Retinal pigment epithelial cell (primary cell): ENCODE measurements around the gene SKOR1.

Experiments used
- DNase-seq: peaks from one replicate; pipeline ENCODE4 v3.0.0-alpha.2; 2010; ENCODE audit warnings: low read depth
- H3K4me3 ChIP-seq: 2 replicates; pipeline ENCODE4 v1.5.1; 2011; ENCODE audit warnings: mild to moderate bottlenecking, low read length, control low read depth, moderate library complexity
- TF ChIP-seq, protein P1 (sequence below): conservative IDR thresholded peaks from 2 replicates; pipeline ENCODE4 v1.5.1; 2011; ENCODE audit warnings: low read depth, low read length, control low read depth, inconsistent platforms

SKOR1 gene

DNA sequence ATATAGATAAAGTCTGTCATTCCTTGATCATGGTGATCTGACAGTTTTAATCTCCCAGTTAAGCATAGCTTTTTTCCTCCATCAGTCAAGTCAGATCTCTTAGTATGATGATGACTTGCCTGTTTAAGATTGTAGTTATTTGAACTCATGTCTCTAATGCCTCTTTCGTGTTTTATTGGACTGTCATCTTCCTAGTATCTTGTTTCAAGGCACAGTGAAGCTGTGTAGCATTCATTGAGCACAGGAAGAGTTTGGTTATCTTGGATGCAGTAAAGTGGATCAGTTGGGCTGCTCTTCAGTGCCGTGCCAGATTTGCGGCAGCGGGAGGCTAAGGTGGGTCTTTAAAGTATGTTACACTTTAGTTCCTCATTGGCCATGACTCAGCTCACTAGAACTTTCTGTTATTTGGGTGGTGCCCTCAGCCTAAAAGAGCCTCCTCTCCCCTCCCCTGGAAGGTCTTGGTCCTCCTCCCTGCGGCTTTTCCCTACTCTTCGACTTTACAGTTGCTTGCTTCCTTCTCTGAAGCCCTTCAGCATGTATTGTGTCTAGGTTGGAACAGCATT, 45.7 kb upstream of the SKOR1 start:
- TF ChIP-seq, protein P1, sequence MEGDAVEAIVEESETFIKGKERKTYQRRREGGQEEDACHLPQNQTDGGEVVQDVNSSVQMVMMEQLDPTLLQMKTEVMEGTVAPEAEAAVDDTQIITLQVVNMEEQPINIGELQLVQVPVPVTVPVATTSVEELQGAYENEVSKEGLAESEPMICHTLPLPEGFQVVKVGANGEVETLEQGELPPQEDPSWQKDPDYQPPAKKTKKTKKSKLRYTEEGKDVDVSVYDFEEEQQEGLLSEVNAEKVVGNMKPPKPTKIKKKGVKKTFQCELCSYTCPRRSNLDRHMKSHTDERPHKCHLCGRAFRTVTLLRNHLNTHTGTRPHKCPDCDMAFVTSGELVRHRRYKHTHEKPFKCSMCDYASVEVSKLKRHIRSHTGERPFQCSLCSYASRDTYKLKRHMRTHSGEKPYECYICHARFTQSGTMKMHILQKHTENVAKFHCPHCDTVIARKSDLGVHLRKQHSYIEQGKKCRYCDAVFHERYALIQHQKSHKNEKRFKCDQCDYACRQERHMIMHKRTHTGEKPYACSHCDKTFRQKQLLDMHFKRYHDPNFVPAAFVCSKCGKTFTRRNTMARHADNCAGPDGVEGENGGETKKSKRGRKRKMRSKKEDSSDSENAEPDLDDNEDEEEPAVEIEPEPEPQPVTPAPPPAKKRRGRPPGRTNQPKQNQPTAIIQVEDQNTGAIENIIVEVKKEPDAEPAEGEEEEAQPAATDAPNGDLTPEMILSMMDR: no peak
- no peak for DNase-seq
- no peak overlapping the region for H3K4me3 ChIP-seq

DNA sequence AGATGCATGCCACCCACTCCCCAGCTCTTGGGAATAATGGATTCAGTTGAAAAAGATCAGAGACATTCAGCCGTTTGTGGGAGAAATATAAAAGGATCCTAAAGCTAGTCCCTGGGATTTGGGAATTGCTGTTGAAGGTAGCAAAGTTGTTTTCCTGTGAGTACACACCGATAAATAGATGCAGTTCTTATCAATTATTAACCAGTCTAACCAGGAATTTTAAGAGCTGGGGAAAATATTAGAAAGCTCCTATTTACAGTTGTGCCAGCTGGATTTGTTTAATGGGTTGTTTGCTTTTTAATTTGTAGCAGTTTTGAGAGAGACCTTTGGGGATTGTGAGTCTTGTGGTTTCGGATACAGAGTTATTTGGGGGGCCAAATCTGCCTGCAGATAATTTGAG, 44.2 kb upstream of the SKOR1 start:
- DNase-seq: no peak
- no peak overlapping the region for H3K4me3 ChIP-seq
- TF ChIP-seq, protein P1: no peak

DNA sequence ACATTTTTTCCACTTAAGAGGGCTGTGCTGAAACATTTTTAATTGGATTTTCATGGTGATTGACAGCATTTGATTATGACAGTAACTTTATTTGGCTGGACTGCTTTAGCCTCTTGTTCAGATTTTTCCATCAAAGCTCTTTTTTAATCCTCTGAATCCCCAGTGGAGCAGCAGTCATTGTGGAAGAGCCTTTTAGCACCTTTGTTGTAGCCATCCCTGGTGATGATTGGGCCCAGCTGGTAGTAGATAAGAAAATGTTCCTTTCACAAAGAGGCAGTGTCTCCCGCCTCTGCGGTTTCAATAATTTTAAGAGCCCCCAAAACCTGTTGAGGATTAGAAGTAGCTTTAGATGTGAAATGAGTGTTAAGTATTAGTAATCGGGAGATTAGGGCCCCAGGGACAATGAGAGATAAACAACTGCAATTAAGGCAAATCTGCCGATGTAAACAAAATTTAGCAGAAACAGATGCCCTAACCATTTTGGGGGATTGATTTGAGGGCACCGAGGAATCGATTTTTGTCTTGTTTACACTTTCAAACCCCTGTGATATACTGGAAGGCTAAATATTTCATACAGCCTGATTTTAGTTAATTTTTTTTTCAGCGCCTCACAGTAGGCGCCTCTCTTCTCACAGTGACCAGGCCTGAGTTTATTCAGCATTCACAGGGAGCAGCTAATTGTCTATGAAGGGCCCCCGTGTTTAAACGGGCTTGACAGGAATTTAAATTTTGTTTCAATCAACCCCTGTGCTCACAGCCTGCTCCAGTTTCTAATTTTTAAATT, 43.2 kb upstream of the SKOR1 start:
- DNase-seq: no peak
- H3K4me3 ChIP-seq: no peak overlapping the region
- TF ChIP-seq, protein P1: no peak

DNA sequence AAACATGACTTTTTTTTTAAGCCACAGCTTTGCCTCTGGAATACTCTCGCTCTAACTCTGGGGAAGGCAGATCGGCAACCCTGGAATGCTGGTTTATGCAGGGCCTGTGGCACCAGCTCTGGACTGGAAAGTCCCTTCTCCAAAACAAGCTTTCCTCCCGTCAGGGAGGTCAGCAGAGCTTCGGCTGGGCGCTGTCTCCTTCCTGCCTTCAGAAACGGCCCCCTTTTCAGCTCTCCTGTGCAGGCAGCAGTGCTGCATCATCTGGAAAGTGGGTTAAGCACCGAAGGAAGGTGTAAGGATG, 42.7 kb upstream of the SKOR1 start:
- TF ChIP-seq, protein P1: no peak
- no peak for DNase-seq
- H3K4me3 ChIP-seq: no peak overlapping the region

DNA sequence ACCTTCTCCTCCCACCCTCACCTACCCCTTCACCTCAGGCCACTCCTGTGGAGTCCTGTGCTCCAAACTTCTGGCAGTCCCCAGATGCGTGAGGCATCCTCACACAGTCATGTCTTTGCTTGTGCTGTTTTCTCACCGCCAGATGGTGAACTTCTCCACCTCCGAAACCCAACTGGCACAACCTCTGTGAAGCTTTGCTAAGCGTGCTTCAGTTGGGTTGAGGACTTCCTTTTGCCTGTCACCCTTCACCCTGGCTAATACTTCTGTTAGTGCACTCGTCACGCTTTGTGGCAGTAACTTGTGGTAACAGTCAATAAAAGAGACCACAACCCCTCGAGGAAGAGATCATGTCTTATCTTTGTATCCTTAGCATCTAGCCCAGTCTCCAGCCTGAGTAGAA, 42.0 kb upstream of the SKOR1 start:
- DNase-seq: no peak
- TF ChIP-seq, protein P1: no peak
- H3K4me3 ChIP-seq: no peak overlapping the region

DNA sequence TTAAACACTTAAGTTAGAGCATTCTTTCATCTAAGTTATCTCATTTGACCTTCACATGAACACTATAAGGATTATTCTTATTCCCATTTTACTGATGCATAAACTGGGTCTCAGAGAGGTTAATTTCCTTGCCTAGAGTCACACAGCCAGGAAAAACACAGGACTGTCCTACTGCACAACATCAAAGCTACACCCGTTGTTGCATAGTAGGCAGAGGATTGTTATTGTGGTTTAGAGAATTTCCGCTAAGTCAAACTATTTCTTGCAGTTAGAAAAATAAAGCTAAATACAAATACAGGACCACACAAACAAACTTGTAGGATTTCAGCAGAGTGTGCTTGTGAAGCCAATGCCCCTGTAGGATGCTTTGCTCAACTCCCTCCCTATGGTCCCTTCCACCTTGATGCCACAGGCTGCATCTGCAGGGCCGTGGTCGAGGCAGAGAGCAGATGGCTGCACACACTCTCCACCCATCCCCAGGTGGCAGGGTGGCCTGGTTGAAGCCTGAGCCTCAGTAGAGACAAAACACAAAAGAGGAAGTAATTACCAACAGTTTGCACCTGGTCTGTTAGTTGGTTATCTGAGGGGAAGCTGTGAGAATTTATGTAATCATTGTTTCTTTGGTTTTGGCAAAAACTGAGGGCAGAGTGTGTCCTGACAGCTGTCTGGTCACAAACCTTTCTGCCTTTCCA, 41.1 kb upstream of the SKOR1 start:
- no peak overlapping the region for H3K4me3 ChIP-seq
- DNase-seq: no peak
- TF ChIP-seq, protein P1: no peak
